DND-41 (cell line): Measurements from ENCODE around the gene CCNI2.
A peak's percentile ranks its signal among the peaks of the same experiment; 100 is the strongest.

ENCODE experiments used
- ATAC-seq: fragments of 200-7000 bp; cut with Tn5 transposase; 3 replicates; pipeline ENCODE4 v1.9.1; 2021; ENCODE audit warnings: low read depth; ENCODE audit not compliant: insufficient read depth
- DNase-seq: peaks from one replicate; pipeline ENCODE4 v3.0.0-alpha.2; 2020
- H2AFZ ChIP-seq: 2 replicates; pipeline ENCODE4 v1.6.0; 2012; ENCODE audit warnings: low read depth, low read length
- H3K27ac ChIP-seq: 2 replicates; pipeline ENCODE4 v1.5.1; 2012; ENCODE audit warnings: low read length, inconsistent platforms
- H3K27me3 ChIP-seq: fragments of 200-600 bp; sonication (generic); 2 replicates; pipeline ENCODE4 v1.6.0; 2012; ENCODE audit warnings: low read length, mild to moderate bottlenecking, inconsistent platforms; ENCODE audit not compliant: insufficient read depth, poor library complexity
- H3K36me3 ChIP-seq: 2 replicates; pipeline ENCODE4 v1.5.1; 2012; ENCODE audit warnings: low read length, inconsistent platforms; ENCODE audit not compliant: insufficient read depth
- H3K4me1 ChIP-seq: 2 replicates; pipeline ENCODE4 v1.5.1; 2012; ENCODE audit warnings: mild to moderate bottlenecking, low read length; ENCODE audit not compliant: insufficient read depth
- H3K4me2 ChIP-seq: 2 replicates; pipeline ENCODE4 v1.6.0; 2012; ENCODE audit warnings: mild to moderate bottlenecking, moderate library complexity, low read length, inconsistent platforms; ENCODE audit not compliant: insufficient read depth
- H3K4me3 ChIP-seq, 2 experiments: fragments of 200-600 bp in 1 of 2; shearing (Covaris generic) in 1 of 2; 2 replicates each; pipeline ENCODE4 v1.5.1; 2012 to 2016; ENCODE audit warnings: inconsistent platforms in 2 of 2, low read length in 2 of 2, mild to moderate bottlenecking in 2 of 2, low read depth in 1 of 2, moderate library complexity in 1 of 2
- H3K79me2 ChIP-seq: 2 replicates; pipeline ENCODE4 v1.6.0; 2012; ENCODE audit warnings: low read length, inconsistent platforms; ENCODE audit not compliant: insufficient read depth
- H3K9ac ChIP-seq: 2 replicates; pipeline ENCODE4 v1.6.0; 2012; ENCODE audit warnings: low read depth, mild to moderate bottlenecking, inconsistent platforms, low read length, moderate library complexity
- H3K9me3 ChIP-seq: 2 replicates; pipeline ENCODE4 v1.5.1; 2012; ENCODE audit warnings: low read length, moderate library complexity, mild to moderate bottlenecking, inconsistent platforms; ENCODE audit not compliant: insufficient read depth, severe bottlenecking
- H4K20me1 ChIP-seq: 2 replicates; pipeline ENCODE4 v1.6.0; 2012; ENCODE audit warnings: low read length; ENCODE audit not compliant: insufficient read depth
- EZH2 ChIP-seq: IDR thresholded peaks from 3 replicates; pipeline ENCODE4 v1.6.1; 2012; ENCODE audit warnings: borderline replicate concordance, low read depth, mild to moderate bottlenecking, moderate library complexity, low read length, inconsistent platforms; ENCODE audit not compliant: severe bottlenecking
- TF ChIP-seq, protein P1 (sequence below): IDR thresholded peaks from 2 replicates; pipeline ENCODE4 v1.5.1; 2012; ENCODE audit warnings: borderline replicate concordance, low read length, moderate library complexity, mild to moderate bottlenecking; ENCODE audit not compliant: poor library complexity, severe bottlenecking; ENCODE audit errors: extremely low read depth

The CCNI2 gene

DNA sequence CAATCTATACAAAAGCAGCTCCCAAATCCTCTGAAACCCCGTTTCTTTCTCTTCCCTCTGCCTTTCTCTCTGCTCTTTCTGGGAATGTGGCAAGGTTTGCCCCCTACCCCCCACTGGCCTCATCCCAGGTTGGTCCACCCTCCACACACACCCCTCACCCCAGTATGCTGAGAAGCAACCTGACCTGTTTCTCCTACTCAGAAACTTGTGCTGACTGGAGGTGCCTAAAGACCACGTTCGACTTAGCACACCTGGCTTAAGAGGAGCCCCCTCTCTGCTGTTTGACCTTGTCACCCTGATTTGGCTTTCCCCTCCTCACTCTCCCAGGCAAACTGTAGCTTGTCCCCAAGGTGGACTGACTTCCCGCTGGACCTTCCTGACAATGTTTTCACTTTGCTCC, 30.9 kb downstream of the CCNI2 start:
- TF ChIP-seq, protein P1, sequence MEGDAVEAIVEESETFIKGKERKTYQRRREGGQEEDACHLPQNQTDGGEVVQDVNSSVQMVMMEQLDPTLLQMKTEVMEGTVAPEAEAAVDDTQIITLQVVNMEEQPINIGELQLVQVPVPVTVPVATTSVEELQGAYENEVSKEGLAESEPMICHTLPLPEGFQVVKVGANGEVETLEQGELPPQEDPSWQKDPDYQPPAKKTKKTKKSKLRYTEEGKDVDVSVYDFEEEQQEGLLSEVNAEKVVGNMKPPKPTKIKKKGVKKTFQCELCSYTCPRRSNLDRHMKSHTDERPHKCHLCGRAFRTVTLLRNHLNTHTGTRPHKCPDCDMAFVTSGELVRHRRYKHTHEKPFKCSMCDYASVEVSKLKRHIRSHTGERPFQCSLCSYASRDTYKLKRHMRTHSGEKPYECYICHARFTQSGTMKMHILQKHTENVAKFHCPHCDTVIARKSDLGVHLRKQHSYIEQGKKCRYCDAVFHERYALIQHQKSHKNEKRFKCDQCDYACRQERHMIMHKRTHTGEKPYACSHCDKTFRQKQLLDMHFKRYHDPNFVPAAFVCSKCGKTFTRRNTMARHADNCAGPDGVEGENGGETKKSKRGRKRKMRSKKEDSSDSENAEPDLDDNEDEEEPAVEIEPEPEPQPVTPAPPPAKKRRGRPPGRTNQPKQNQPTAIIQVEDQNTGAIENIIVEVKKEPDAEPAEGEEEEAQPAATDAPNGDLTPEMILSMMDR: no peak
- TF ChIP-seq EZH2: no peak
- Histone ChIP-seq H3K79me2 (peaks cover 24% of the 10 kb centered on the region), H3K36me3 (no peaks in the 10 kb centered on the region), H3K27ac (no peak overlapping the region), H2AFZ (peak overlapping the region; percentile 99), H3K4me3 (peak overlapping the region in 1 of 2 experiments; percentile 73; a peak in 2 of 4 replicates), H3K4me2 (peak overlapping the region; percentile 96), H3K9me3 (no peaks in the 10 kb centered on the region), H3K27me3 (peaks cover 18% of the 10 kb centered on the region), H3K4me1 (peaks cover 33% of the 10 kb centered on the region), H3K9ac (no peak overlapping the region), H4K20me1 (peaks cover 9% of the 10 kb centered on the region; the same call in 1 of the 2 replicates)
- DNase-seq (no peak), ATAC-seq (no peak)

DNA sequence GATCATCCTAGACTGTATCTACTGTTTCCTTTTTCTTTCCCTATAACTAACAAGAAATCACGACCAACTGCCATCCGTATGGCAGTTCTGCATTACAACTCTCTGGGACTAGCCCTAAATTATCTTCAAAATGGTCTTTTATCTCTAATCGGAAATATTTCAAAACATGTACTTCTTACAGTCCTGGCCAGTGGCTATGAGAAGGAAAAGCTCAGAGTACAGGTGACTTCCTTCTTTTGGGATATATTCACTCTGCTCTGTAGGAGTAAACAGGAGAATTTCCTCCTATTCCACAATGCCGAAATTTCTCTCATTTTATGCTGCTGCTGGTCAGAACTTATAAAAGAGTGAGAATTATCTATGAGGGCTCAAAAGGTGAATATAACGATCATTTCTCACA, 31.6 kb downstream of the CCNI2 start:
- Histone ChIP-seq H2AFZ (no peak overlapping the region), H3K9me3 (no peaks in the 10 kb centered on the region), H3K79me2 (peaks cover 22% of the 10 kb centered on the region), H3K4me3 (no peak overlapping the region), H3K27ac (no peak overlapping the region), H3K4me2 (no peak overlapping the region), H3K4me1 (peaks cover 33% of the 10 kb centered on the region), H3K36me3 (no peaks in the 10 kb centered on the region), H3K9ac (no peak overlapping the region), H4K20me1 (peaks cover 7% of the 10 kb centered on the region; the same call in 1 of the 2 replicates), H3K27me3 (peaks cover 18% of the 10 kb centered on the region)
- ATAC-seq (no peak), DNase-seq (no peak)
- TF ChIP-seq, protein P1: no peak
- no peak for TF ChIP-seq EZH2

DNA sequence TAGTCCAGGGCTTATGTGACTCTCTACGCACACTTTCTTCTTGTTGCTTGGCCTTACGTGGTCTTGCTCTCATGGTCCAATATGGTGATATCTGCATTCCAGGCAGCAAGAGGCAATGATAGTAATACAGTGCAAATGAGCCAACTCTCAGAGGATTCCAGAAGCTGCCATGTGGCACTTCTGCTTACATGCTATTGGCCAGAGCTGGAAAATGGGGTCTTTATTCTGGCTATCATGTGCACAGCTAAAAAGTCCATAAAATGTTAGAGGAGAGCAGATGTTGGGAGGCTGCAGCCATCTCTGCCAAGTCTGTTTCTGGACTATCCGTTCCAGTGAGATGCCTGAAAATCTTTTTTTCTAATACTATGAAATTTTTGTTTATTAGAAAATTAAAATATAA, 32.7 kb downstream of the CCNI2 start:
- no peak for ATAC-seq
- DNase-seq: no peak

More for the DNA sequence above, 32.7 kb downstream of the CCNI2 start:
- no peak overlapping the region for H3K4me3 ChIP-seq
- TF ChIP-seq, protein P1: no peak
- TF ChIP-seq EZH2: no peak
- H3K9ac ChIP-seq: no peak overlapping the region
- H3K4me1 ChIP-seq: peaks cover 32% of the 10 kb centered on the region
- no peaks in the 10 kb centered on the region for H3K36me3 ChIP-seq
- H3K9me3 ChIP-seq: no peaks in the 10 kb centered on the region
- peaks cover 18% of the 10 kb centered on the region for H3K27me3 ChIP-seq
- H3K79me2 ChIP-seq: peaks cover 16% of the 10 kb centered on the region
- 0 out of 2 replicates have a peak, but pooled peaks cover 3% of the 10 kb centered on the region for H4K20me1 ChIP-seq
- H2AFZ ChIP-seq: no peak overlapping the region
- H3K4me2 ChIP-seq: no peak overlapping the region
- no peak overlapping the region for H3K27ac ChIP-seq
